ENCODE results near the gene ALG2. TPM values are rescaled to one million over a fixed set of nuclear protein-coding genes. Genes with fewer than 3 reads are reported as not detected.

The ALG2 gene
- polyA plus RNA-seq, 1 donor from 2014 or later: 15.8 TPM

GRCh38 chr9:99190597-99191283, 31.0 kb downstream of the ALG2 start:
- H3K9me2 ChIP-seq (ENCODE audit: insufficient read depth, low read length): no peaks in the 10 kb centered on the region
- H3K27me3 ChIP-seq (ENCODE audit: insufficient read depth, low read depth, low read length): no peaks in the 10 kb centered on the region
- no peak overlapping the region for H3K9ac ChIP-seq (ENCODE audit: low read length)
- H3K4me2 ChIP-seq (ENCODE audit: low read length): no peak overlapping the region
- no peak overlapping the region for H2AFZ ChIP-seq (ENCODE audit: low read depth, low read length)
- H3F3A ChIP-seq (ENCODE audit: insufficient read depth, low read length, poor library complexity, severe bottlenecking): no peaks in the 10 kb centered on the region
- H3K79me2 ChIP-seq (replicated peaks; ENCODE audit: insufficient read depth, low read length): no peaks in the 10 kb centered on the region
- H3K9me3 ChIP-seq (ENCODE audit: low read length): no peaks in the 10 kb centered on the region
- no peak overlapping the region for H3K27ac ChIP-seq (ENCODE audit: low read length)
- H3K4me3 ChIP-seq (ENCODE audit: low read length): no peak overlapping the region
- TF ChIP-seq EZH2 (IDR thresholded peaks at IDR 0.05; ENCODE audit: borderline replicate concordance, insufficient read depth, low read length, poor library complexity, severe bottlenecking) (no peak), POLR2AphosphoS5 (IDR thresholded peaks at IDR 0.05) (no peak), REST (IDR thresholded peaks at IDR 0.05; ENCODE audit: borderline replicate concordance) (no peak), TAF1 (IDR thresholded peaks at IDR 0.05; ENCODE audit: low read depth) (no peak), SMC3 (conservative IDR thresholded peaks at IDR 0.05; ENCODE audit: poor library complexity) (no peak), RAD21 (conservative IDR thresholded peaks at IDR 0.05) (no peak), MXI1 (conservative IDR thresholded peaks at IDR 0.05; ENCODE audit: poor library complexity, severe bottlenecking) (no peak), EP300 (conservative IDR thresholded peaks at IDR 0.05; ENCODE audit: poor library complexity, severe bottlenecking) (no peak), CTCF (IDR thresholded peaks at IDR 0.05; ENCODE audit: poor library complexity, severe bottlenecking) (no peak)
- no peaks in the 10 kb centered on the region for H3K36me3 ChIP-seq (ENCODE audit: insufficient read depth, low read length)
- H4K20me1 ChIP-seq (ENCODE audit: insufficient read depth): no peaks in the 10 kb centered on the region

GRCh38 chr9:99189887-99190596, 31.7 kb downstream of the ALG2 start:
- no peaks in the 10 kb centered on the region for H3K79me2 ChIP-seq (replicated peaks; ENCODE audit: insufficient read depth, low read length)
- H3K27me3 ChIP-seq (ENCODE audit: insufficient read depth, low read depth, low read length): no peaks in the 10 kb centered on the region
- H2AFZ ChIP-seq (ENCODE audit: low read depth, low read length): no peak overlapping the region
- H3K36me3 ChIP-seq (ENCODE audit: insufficient read depth, low read length): no peaks in the 10 kb centered on the region
- H3K4me2 ChIP-seq (ENCODE audit: low read length): no peak overlapping the region
- no peak overlapping the region for H3K27ac ChIP-seq (ENCODE audit: low read length)
- H3K9me2 ChIP-seq (ENCODE audit: insufficient read depth, low read length): no peaks in the 10 kb centered on the region
- H3K4me3 ChIP-seq (ENCODE audit: low read length): no peak overlapping the region
- TF ChIP-seq RAD21 (conservative IDR thresholded peaks at IDR 0.05) (no peak), REST (IDR thresholded peaks at IDR 0.05; ENCODE audit: borderline replicate concordance) (no peak), EZH2 (IDR thresholded peaks at IDR 0.05; ENCODE audit: borderline replicate concordance, insufficient read depth, low read length, poor library complexity, severe bottlenecking) (no peak), MXI1 (conservative IDR thresholded peaks at IDR 0.05; ENCODE audit: poor library complexity, severe bottlenecking) (no peak), EP300 (conservative IDR thresholded peaks at IDR 0.05; ENCODE audit: poor library complexity, severe bottlenecking) (no peak), POLR2AphosphoS5 (IDR thresholded peaks at IDR 0.05) (no peak), TAF1 (IDR thresholded peaks at IDR 0.05; ENCODE audit: low read depth) (no peak), CTCF (IDR thresholded peaks at IDR 0.05; ENCODE audit: poor library complexity, severe bottlenecking) (no peak), SMC3 (conservative IDR thresholded peaks at IDR 0.05; ENCODE audit: poor library complexity) (no peak)
- no peaks in the 10 kb centered on the region for H3K9me3 ChIP-seq (ENCODE audit: low read length)
- H4K20me1 ChIP-seq (ENCODE audit: insufficient read depth): no peaks in the 10 kb centered on the region
- no peaks in the 10 kb centered on the region for H3F3A ChIP-seq (ENCODE audit: insufficient read depth, low read length, poor library complexity, severe bottlenecking)
- no peak overlapping the region for H3K9ac ChIP-seq (ENCODE audit: low read length)
